Measurements from ENCODE around the gene ARHGAP10. TPM values are rescaled to one million over a fixed set of nuclear protein-coding genes. Genes with fewer than 3 reads are reported as not detected.

ARHGAP10 gene
- total RNA-seq, 1 donor from 2014 or later, result 28.0 TPM

DNA sequence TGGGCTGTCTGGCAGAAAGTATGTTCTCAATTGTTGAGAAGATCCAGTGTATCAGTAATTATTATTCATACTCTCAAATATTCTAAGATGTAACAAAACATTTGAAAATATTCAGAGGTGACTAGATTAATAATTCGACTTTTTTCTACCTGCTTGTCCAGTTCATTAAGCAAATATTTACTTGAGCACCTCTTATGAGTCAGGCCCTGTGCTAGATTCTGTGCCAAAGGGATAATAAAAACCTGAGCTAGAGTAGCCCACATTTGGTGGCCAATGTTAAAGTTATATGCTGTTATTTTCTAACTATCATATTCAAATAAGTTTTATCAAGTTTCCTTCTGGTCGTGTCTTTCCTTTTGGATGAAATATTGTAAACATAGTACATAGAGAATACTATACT, 58.5 kb downstream of the ARHGAP10 start:
- no peak overlapping the region for H3K9ac ChIP-seq (ENCODE audit: low read length)
- no peak overlapping the region for H3K4me2 ChIP-seq (ENCODE audit: low read length)
- H3K27ac Mint-ChIP-seq (ENCODE audit: unreplicated experiment), result no peak overlapping the region
- H3K36me3 Mint-ChIP-seq (ENCODE audit: low read depth, unreplicated experiment), result peaks cover 2% of the 10 kb centered on the region
- no peaks in the 10 kb centered on the region for H3K9me3 ChIP-seq (ENCODE audit: insufficient read depth, low read depth, low read length)
- DNase-seq (ENCODE audit: low read depth) (no peak), FAIRE-seq (no peak)
- H3K4me3 Mint-ChIP-seq (ENCODE audit: unreplicated experiment), result no peak overlapping the region
- no peaks in the 10 kb centered on the region for H3K36me3 ChIP-seq (ENCODE audit: insufficient read depth, low read length)
- H2AFZ ChIP-seq (ENCODE audit: low read depth, low read length), result no peak overlapping the region
- no peaks in the 10 kb centered on the region for H3K27me3 ChIP-seq (ENCODE audit: insufficient read depth, low read length)
- H3K4me3 ChIP-seq (ENCODE audit: insufficient read depth, low read depth, low read length), result no peak overlapping the region
- H3K4me1 Mint-ChIP-seq (ENCODE audit: low read depth, unreplicated experiment), result peaks cover 47% of the 10 kb centered on the region
- peaks cover 74% of the 10 kb centered on the region for H3K79me2 ChIP-seq (ENCODE audit: insufficient read depth, low read length)
- TF ChIP-seq, protein P1, sequence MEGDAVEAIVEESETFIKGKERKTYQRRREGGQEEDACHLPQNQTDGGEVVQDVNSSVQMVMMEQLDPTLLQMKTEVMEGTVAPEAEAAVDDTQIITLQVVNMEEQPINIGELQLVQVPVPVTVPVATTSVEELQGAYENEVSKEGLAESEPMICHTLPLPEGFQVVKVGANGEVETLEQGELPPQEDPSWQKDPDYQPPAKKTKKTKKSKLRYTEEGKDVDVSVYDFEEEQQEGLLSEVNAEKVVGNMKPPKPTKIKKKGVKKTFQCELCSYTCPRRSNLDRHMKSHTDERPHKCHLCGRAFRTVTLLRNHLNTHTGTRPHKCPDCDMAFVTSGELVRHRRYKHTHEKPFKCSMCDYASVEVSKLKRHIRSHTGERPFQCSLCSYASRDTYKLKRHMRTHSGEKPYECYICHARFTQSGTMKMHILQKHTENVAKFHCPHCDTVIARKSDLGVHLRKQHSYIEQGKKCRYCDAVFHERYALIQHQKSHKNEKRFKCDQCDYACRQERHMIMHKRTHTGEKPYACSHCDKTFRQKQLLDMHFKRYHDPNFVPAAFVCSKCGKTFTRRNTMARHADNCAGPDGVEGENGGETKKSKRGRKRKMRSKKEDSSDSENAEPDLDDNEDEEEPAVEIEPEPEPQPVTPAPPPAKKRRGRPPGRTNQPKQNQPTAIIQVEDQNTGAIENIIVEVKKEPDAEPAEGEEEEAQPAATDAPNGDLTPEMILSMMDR (IDR thresholded peaks at IDR 0.05; ENCODE audit: insufficient read depth, low read depth, low read length), result no peak
- no peak for TF ChIP-seq EZH2 (IDR thresholded peaks at IDR 0.05; ENCODE audit: insufficient read depth, low read length)
- no peaks in the 10 kb centered on the region for H3K27me3 Mint-ChIP-seq (ENCODE audit: low read depth, unreplicated experiment)
- no peaks in the 10 kb centered on the region for H3K9me3 Mint-ChIP-seq (ENCODE audit: unreplicated experiment)
- no peak overlapping the region for H3K27ac ChIP-seq (ENCODE audit: low read depth, low read length)
- peaks cover 57% of the 10 kb centered on the region for H4K20me1 ChIP-seq (ENCODE audit: insufficient read depth, low read length)
- H3K4me1 ChIP-seq (ENCODE audit: insufficient read depth, low read length), result peaks cover 13% of the 10 kb centered on the region

DNA sequence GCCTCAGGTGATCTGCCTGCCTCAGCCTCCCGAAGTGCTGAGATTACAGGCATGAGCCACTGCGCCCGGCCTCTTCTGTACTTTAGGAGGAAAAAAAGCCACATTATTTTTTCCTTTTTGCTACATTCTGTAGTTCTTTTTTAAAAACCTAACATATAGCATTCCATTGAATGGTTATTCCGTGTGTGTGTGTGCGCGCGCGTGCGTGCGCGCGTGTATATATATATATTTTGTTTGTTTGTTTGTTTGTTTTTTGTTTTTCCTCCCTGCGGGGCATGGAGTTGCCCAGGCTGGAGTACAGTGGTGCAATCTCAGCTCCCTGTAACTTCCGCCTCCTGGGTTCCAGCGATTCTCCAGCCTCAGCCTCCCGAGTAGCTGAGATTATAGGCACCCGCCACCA, 59.5 kb downstream of the ARHGAP10 start:
- TF ChIP-seq, protein P1 (IDR thresholded peaks at IDR 0.05; ENCODE audit: insufficient read depth, low read depth, low read length), result no peak
- no peak for TF ChIP-seq EZH2 (IDR thresholded peaks at IDR 0.05; ENCODE audit: insufficient read depth, low read length)
- H3K4me2 ChIP-seq (ENCODE audit: low read length), result no peak overlapping the region
- H2AFZ ChIP-seq (ENCODE audit: low read depth, low read length), result no peak overlapping the region
- Mint-ChIP-seq H3K27ac (ENCODE audit: unreplicated experiment) (no peak overlapping the region), H3K4me3 (ENCODE audit: unreplicated experiment) (no peak overlapping the region), H3K9me3 (ENCODE audit: unreplicated experiment) (no peaks in the 10 kb centered on the region), H3K36me3 (ENCODE audit: low read depth, unreplicated experiment) (peaks cover 2% of the 10 kb centered on the region), H3K27me3 (ENCODE audit: low read depth, unreplicated experiment) (no peaks in the 10 kb centered on the region), H3K4me1 (ENCODE audit: low read depth, unreplicated experiment) (peaks cover 39% of the 10 kb centered on the region)
- H3K9ac ChIP-seq (ENCODE audit: low read length), result no peak overlapping the region
- H3K4me1 ChIP-seq (ENCODE audit: insufficient read depth, low read length), result peaks cover 13% of the 10 kb centered on the region
- H4K20me1 ChIP-seq (ENCODE audit: insufficient read depth, low read length), result peaks cover 54% of the 10 kb centered on the region
- DNase-seq (ENCODE audit: low read depth) (no peak), FAIRE-seq (no peak)
- no peak overlapping the region for H3K4me3 ChIP-seq (ENCODE audit: insufficient read depth, low read depth, low read length)
- no peak overlapping the region for H3K27ac ChIP-seq (ENCODE audit: low read depth, low read length)
- no peaks in the 10 kb centered on the region for H3K9me3 ChIP-seq (ENCODE audit: insufficient read depth, low read depth, low read length)
- no peaks in the 10 kb centered on the region for H3K36me3 ChIP-seq (ENCODE audit: insufficient read depth, low read length)
- peaks cover 69% of the 10 kb centered on the region for H3K79me2 ChIP-seq (ENCODE audit: insufficient read depth, low read length)
- H3K27me3 ChIP-seq (ENCODE audit: insufficient read depth, low read length), result no peaks in the 10 kb centered on the region

DNA sequence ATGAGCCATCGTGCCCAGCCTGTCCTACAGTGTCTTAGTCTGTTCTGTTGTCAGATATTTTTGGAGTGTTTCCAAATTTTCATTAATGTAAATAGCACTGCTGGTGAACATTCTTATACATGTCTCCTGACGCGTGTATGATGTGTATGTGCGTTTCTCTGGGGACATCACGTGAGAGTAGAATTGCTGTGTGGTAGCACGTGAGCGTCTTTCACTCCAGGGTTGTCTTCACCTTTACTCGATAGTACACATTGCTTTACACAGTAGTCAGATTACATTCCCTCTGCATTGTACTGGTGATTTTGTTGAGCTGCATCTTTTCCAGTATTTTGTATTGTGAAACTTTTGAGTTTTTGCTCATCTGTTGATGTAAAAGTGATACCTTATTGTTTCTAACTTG, 60.0 kb downstream of the ARHGAP10 start:
- Histone ChIP-seq H3K4me3 (ENCODE audit: insufficient read depth, low read depth, low read length) (no peak overlapping the region), H3K27me3 (ENCODE audit: insufficient read depth, low read length) (no peaks in the 10 kb centered on the region), H3K4me2 (ENCODE audit: low read length) (no peak overlapping the region), H3K9me3 (ENCODE audit: insufficient read depth, low read depth, low read length) (no peaks in the 10 kb centered on the region), H3K9ac (ENCODE audit: low read length) (no peak overlapping the region), H2AFZ (ENCODE audit: low read depth, low read length) (no peak overlapping the region), H4K20me1 (ENCODE audit: insufficient read depth, low read length) (peaks cover 48% of the 10 kb centered on the region), H3K36me3 (ENCODE audit: insufficient read depth, low read length) (no peaks in the 10 kb centered on the region), H3K79me2 (ENCODE audit: insufficient read depth, low read length) (peaks cover 67% of the 10 kb centered on the region), H3K4me1 (ENCODE audit: insufficient read depth, low read length) (peaks cover 13% of the 10 kb centered on the region), H3K27ac (ENCODE audit: low read depth, low read length) (no peak overlapping the region)
- H3K9me3 Mint-ChIP-seq (ENCODE audit: unreplicated experiment), result no peaks in the 10 kb centered on the region
- H3K4me1 Mint-ChIP-seq (ENCODE audit: low read depth, unreplicated experiment), result peaks cover 35% of the 10 kb centered on the region
- no peak overlapping the region for H3K4me3 Mint-ChIP-seq (ENCODE audit: unreplicated experiment)
- no peaks in the 10 kb centered on the region for H3K27me3 Mint-ChIP-seq (ENCODE audit: low read depth, unreplicated experiment)
- TF ChIP-seq, protein P1 (IDR thresholded peaks at IDR 0.05; ENCODE audit: insufficient read depth, low read depth, low read length), result no peak
- TF ChIP-seq EZH2 (IDR thresholded peaks at IDR 0.05; ENCODE audit: insufficient read depth, low read length), result no peak
- no peak overlapping the region for H3K27ac Mint-ChIP-seq (ENCODE audit: unreplicated experiment)
- FAIRE-seq (no peak), DNase-seq (ENCODE audit: low read depth) (no peak)
- H3K36me3 Mint-ChIP-seq (ENCODE audit: low read depth, unreplicated experiment), result peaks cover 2% of the 10 kb centered on the region

Measured in astrocyte (in vitro differentiated cells and primary cell).